RPMI7951 (cell line): ENCODE measurements around the gene AMPD1. TPM values are rescaled to one million over a fixed set of nuclear protein-coding genes. Genes with fewer than 3 reads are reported as not detected.

Source experiments
- DNase-seq: peaks from one replicate; pipeline ENCODE4 v3.0.0-alpha.2; 2012; ENCODE audit warnings: low read depth
- total RNA-seq: library from RNA; depleted of rRNA; stranded (reverse); fragments of >200 nt; shearing (Covaris generic); gene quantifications from 2 replicates; pipeline ENCODE4 v1.2.3, GENCODE V29; 2014

AMPD1 gene
- total RNA-seq, 1 experiment from 2014 or later, result not detected

GRCh38 chr1:114700036-114700600 is 4.8 kb upstream of the AMPD1 start:
- no peak for DNase-seq

- no peak for DNase-seq
Measured at GRCh38 chr1:114696810-114697209, 1.5 kb upstream of the AMPD1 start.

GRCh38 chr1:114694540-114695310 is 621 bp downstream of the AMPD1 start:
- DNase-seq, result no peak

- no peak for DNase-seq
Measured at GRCh38 chr1:114692947-114693346, 2.4 kb downstream of the AMPD1 start.

GRCh38 chr1:114691061-114691460 is 4.3 kb downstream of the AMPD1 start:
- DNase-seq, result peak; percentile 24

- no peak for DNase-seq
Measured at GRCh38 chr1:114690148-114690547, 5.2 kb downstream of the AMPD1 start.

GRCh38 chr1:114688526-114688925 is 6.8 kb downstream of the AMPD1 start:
- DNase-seq, result no peak

GRCh38 chr1:114685851-114686250 is 9.5 kb downstream of the AMPD1 start:
- no peak for DNase-seq

- DNase-seq, result no peak
Measured at GRCh38 chr1:114677691-114678090, 17.7 kb downstream of the AMPD1 start.

GRCh38 chr1:114676115-114676514 is 19.2 kb downstream of the AMPD1 start:
- no peak for DNase-seq

- no peak for DNase-seq
Measured at GRCh38 chr1:114671939-114672275, 23.4 kb downstream of the AMPD1 start.

- DNase-seq, result no peak
Measured at GRCh38 chr1:114671011-114671938, 24.1 kb downstream of the AMPD1 start.

GRCh38 chr1:114670083-114671010 is 25.0 kb downstream of the AMPD1 start:
- DNase-seq, result peak; percentile 86

- no peak for DNase-seq
Measured at GRCh38 chr1:114669562-114670082, 25.7 kb downstream of the AMPD1 start, which contains the start of gene DENND2C. Gene DENND2C (minus strand): TSS chr1:114670049. CDS start chr1:114625984, 44,065 bp downstream.

GRCh38 chr1:114668784-114669561 is 26.4 kb downstream of the AMPD1 start:
- DNase-seq, result peak; percentile 31

- DNase-seq, result no peak
Measured at GRCh38 chr1:114668373-114668772, 27.0 kb downstream of the AMPD1 start.

GRCh38 chr1:114666954-114667353 is 28.4 kb downstream of the AMPD1 start:
- DNase-seq, result no peak

- no peak for DNase-seq
Measured at GRCh38 chr1:114660238-114660637, 35.1 kb downstream of the AMPD1 start.

GRCh38 chr1:114651893-114652292 is 43.5 kb downstream of the AMPD1 start:
- no peak for DNase-seq

- DNase-seq, result no peak
Measured at GRCh38 chr1:114648503-114648902, 46.8 kb downstream of the AMPD1 start.
